CD14-positive monocyte (primary cell): ENCODE data around the gene SLU7. TPM values are rescaled to one million over a fixed set of nuclear protein-coding genes. Genes with fewer than 3 reads are reported as not detected.

Experiments
- DNase-seq, 3 donors: peaks; one replicate each; pipeline ENCODE4 v3.0.0-alpha.2; 2011 to 2022
- H2AFZ ChIP-seq: 2 replicates; pipeline ENCODE4 v1.6.0; 2012; ENCODE audit warnings: mild to moderate bottlenecking, low read depth, low read length, inconsistent platforms; ENCODE audit not compliant: insufficient read depth, poor library complexity, severe bottlenecking
- H3K27ac ChIP-seq, 2 donors: 1 replicate in 1 of 2; 2 replicates in 1 of 2; pipeline ENCODE4 v1.5.1; 2012 to 2013; ENCODE audit warnings: low read length in 2 of 2, control low read depth in 1 of 2, inconsistent platforms in 1 of 2, low read depth in 1 of 2, mild to moderate bottlenecking in 1 of 2
- H3K27me3 ChIP-seq, 2 donors: one replicate each; pipeline versions ENCODE4 v1.6.0 to v1.6.1; 2011 to 2013; ENCODE audit warnings: low read length in 2 of 2; ENCODE audit not compliant: control insufficient read depth in 2 of 2, insufficient read depth in 2 of 2
- H3K36me3 ChIP-seq, 2 donors: replicated peaks in 1 of 2; 1 replicate in 1 of 2; 2 replicates in 1 of 2; pipeline versions ENCODE4 v1.5.1 to v1.6.1; 2012 to 2013; ENCODE audit warnings: low read length in 2 of 2, control low read depth in 1 of 2, inconsistent platforms in 1 of 2, mild to moderate bottlenecking in 1 of 2; ENCODE audit not compliant: insufficient read depth in 2 of 2, control insufficient read depth in 1 of 2
- H3K4me1 ChIP-seq, 2 donors: 1 replicate in 1 of 2; 2 replicates in 1 of 2; pipeline versions ENCODE4 v1.5.1 to v1.6.1; 2012 to 2013; ENCODE audit warnings: low read length in 2 of 2, control low read depth in 1 of 2, inconsistent platforms in 1 of 2, mild to moderate bottlenecking in 1 of 2, moderate library complexity in 1 of 2; ENCODE audit not compliant: insufficient read depth in 2 of 2, control insufficient read depth in 1 of 2
- H3K4me2 ChIP-seq: replicated peaks from 2 replicates; pipeline ENCODE3; 2012; ENCODE audit warnings: low read length, moderate library complexity, mild to moderate bottlenecking; ENCODE audit not compliant: poor library complexity, severe bottlenecking; ENCODE audit errors: extremely low read depth
- H3K4me3 ChIP-seq, 3 experiments: fragments of 200-600 bp in 1 of 3; sonication (generic) in 1 of 3; replicated peaks in 1 of 3; 1 replicate in 2 of 3; 2 replicates in 1 of 3; pipeline ENCODE4 v1.5.1; 2011 to 2013; ENCODE audit warnings: low read length in 3 of 3, mild to moderate bottlenecking in 3 of 3, control low read depth in 2 of 3, low read depth in 2 of 3, inconsistent platforms in 1 of 3, moderate library complexity in 1 of 3
- H3K79me2 ChIP-seq: 2 replicates; pipeline ENCODE4 v1.6.0; 2012; ENCODE audit warnings: mild to moderate bottlenecking, control low read depth, inconsistent platforms, low read length, moderate library complexity; ENCODE audit not compliant: insufficient read depth
- H3K9ac ChIP-seq: 2 replicates; pipeline ENCODE4 v1.6.0; 2017; ENCODE audit warnings: low read length, mild to moderate bottlenecking; ENCODE audit not compliant: insufficient read depth, poor library complexity, severe bottlenecking
- H3K9me3 ChIP-seq, 2 donors: replicated peaks in 1 of 2; 1 replicate in 1 of 2; 2 replicates in 1 of 2; pipeline versions ENCODE4 v1.5.1 to v1.6.1; 2012 to 2013; ENCODE audit warnings: low read length in 2 of 2, control low read depth in 1 of 2; ENCODE audit not compliant: control insufficient read depth in 1 of 2, insufficient read depth in 1 of 2
- H4K20me1 ChIP-seq: 2 replicates; pipeline ENCODE4 v1.6.0; 2012; ENCODE audit warnings: mild to moderate bottlenecking, low read length, control low read depth, moderate library complexity; ENCODE audit not compliant: insufficient read depth
- H3K27ac Mint-ChIP-seq, 7 donors: one replicate each; pipeline ENCODE4 v1.8.0; 2020; ENCODE audit warnings: mild to moderate bottlenecking in 7 of 7, mixed read lengths in 7 of 7, moderate library complexity in 6 of 7, inconsistent platforms in 2 of 7
- H3K27me3 Mint-ChIP-seq, 3 donors: one replicate each; pipeline ENCODE4 v1.8.0; 2021 to 2022; ENCODE audit warnings: low read depth in 3 of 3, mild to moderate bottlenecking in 3 of 3, mixed read lengths in 3 of 3, moderate library complexity in 3 of 3, inconsistent platforms in 1 of 3
- H3K36me3 Mint-ChIP-seq, 2 donors: one replicate each; pipeline ENCODE4 v1.8.0; 2020; ENCODE audit warnings: mixed read lengths in 2 of 2, inconsistent platforms in 1 of 2, mild to moderate bottlenecking in 1 of 2
- H3K4me1 Mint-ChIP-seq: one replicate; pipeline ENCODE4 v1.8.0; 2020; ENCODE audit warnings: mild to moderate bottlenecking, mixed read lengths
- H3K4me3 Mint-ChIP-seq, 2 donors: one replicate each; pipeline ENCODE4 v1.8.0; 2020; ENCODE audit warnings: mild to moderate bottlenecking in 2 of 2, mixed read lengths in 2 of 2, moderate library complexity in 1 of 2
- H3K9me3 Mint-ChIP-seq, 7 donors: one replicate each; pipeline ENCODE4 v1.8.0; 2020 to 2022; ENCODE audit warnings: mixed read lengths in 7 of 7, mild to moderate bottlenecking in 6 of 7, moderate library complexity in 6 of 7, inconsistent platforms in 2 of 7
- WGBS: methylation state at CpG from one replicate; pipeline ENCODE4 v1.1.5; 2013; ENCODE audit warnings: missing lambda C conversion rate; ENCODE audit not compliant: insufficient coverage; 5-methylcytosine and 5-hydroxymethylcytosine counted together
- intact Hi-C, 2 donors: fragments of 100-400 bp; cut with micrococcal nuclease; formaldehyde crosslinking; loops; one replicate each; pipeline versions ENCODE4 v1.15.0 to v1.15.1; 2023
- polyA plus RNA-seq, 3 donors: library from polyadenylated mRNA; depleted of rRNA in 1 of 3; unstranded in 2 of 3; stranded (reverse) in 1 of 3; fragments of 300-500 nt in 2 of 3; fragments of >200 nt in 1 of 3; fragmentation: Illumina TruSeq in 2 of 3; gene quantifications; 1 replicate in 2 of 3; 2 replicates in 1 of 3; pipeline ENCODE4 v1.2.3, GENCODE V29; 2012 to 2021
- TF ChIP-seq, protein P1 (sequence below): fragments of 200-600 bp; IDR thresholded peaks from one replicate; pipeline ENCODE4 v1.8.0; 2022; ENCODE audit warnings: antibody characterized with exemption, mild to moderate bottlenecking

The SLU7 gene
- polyA plus RNA-seq, 3 donors = 38.4 to 61.6 (median 42.3) TPM

DNA sequence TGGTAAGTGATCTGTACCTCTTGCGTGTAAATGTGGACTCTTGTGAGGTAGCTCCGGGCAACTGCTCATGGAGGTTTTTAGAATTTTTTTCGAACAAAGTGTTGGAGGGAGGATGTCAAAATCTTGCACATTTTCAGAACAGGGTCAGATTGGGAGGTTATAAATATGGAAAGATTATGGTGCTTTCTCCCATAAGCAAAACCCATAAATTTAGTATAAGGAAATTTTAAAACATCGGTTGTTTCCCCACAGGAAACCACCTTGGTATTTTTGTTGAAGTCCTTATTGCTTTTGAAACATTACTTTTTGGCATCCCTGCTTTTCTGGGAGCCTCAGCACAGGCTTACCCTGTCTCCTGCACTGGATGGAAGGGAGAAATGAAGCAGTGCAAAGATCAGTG lies 36.7 kb upstream of the SLU7 start:
- 20% methylated on average over 1 of the region's 4 CpGs for WGBS
- intact Hi-C loops = no loop called here
- peaks cover 0 to 2% (median 0%) of the 10 kb centered on the region in 7 donors for H3K9me3 Mint-ChIP-seq

DNA sequence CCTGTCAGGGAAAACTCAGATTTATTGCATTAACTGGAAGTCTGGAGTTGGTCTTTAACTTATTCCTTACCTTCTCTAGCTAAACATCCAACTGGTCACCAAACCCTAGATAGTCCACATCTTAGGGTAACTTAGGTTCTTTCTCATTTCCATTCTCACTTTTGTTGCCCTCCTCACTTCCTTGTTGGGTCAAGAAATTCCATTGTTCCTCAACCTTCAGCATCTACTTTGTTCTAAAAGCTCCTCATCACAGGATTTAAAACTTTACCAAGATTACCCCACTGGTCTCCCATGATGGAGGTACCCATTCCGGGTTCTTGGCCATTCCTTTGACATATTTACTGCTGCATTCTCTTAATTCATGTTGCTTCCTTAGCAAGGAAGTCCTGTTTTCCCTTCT lies 34.9 kb upstream of the SLU7 start:
- peak in 1 of 3 donors; percentile 26 for DNase-seq
- Histone ChIP-seq H3K27me3 (no peaks in the 10 kb centered on the region), H2AFZ (no peak overlapping the region), H3K4me1 (peaks cover 8 to 13% of the 10 kb centered on the region in 2 donors), H3K9me3 (no peaks in the 10 kb centered on the region), H3K79me2 (no peaks in the 10 kb centered on the region), H3K4me2 (no peak overlapping the region), H3K9ac (no peak overlapping the region), H3K36me3 (no peaks in the 10 kb centered on the region), H3K4me3 (no peak overlapping the region), H3K27ac (no peak overlapping the region), H4K20me1 (no peaks in the 10 kb centered on the region)
- H3K36me3 Mint-ChIP-seq = no peaks in the 10 kb centered on the region
- H3K4me1 Mint-ChIP-seq = peaks cover 14% of the 10 kb centered on the region
- no peak overlapping the region for H3K4me3 Mint-ChIP-seq
- intact Hi-C loops = no loop called here
- TF ChIP-seq, protein P1, sequence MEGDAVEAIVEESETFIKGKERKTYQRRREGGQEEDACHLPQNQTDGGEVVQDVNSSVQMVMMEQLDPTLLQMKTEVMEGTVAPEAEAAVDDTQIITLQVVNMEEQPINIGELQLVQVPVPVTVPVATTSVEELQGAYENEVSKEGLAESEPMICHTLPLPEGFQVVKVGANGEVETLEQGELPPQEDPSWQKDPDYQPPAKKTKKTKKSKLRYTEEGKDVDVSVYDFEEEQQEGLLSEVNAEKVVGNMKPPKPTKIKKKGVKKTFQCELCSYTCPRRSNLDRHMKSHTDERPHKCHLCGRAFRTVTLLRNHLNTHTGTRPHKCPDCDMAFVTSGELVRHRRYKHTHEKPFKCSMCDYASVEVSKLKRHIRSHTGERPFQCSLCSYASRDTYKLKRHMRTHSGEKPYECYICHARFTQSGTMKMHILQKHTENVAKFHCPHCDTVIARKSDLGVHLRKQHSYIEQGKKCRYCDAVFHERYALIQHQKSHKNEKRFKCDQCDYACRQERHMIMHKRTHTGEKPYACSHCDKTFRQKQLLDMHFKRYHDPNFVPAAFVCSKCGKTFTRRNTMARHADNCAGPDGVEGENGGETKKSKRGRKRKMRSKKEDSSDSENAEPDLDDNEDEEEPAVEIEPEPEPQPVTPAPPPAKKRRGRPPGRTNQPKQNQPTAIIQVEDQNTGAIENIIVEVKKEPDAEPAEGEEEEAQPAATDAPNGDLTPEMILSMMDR = no peak
- 8% methylated on average over 1 of the region's 1 CpG for WGBS
- H3K27ac Mint-ChIP-seq = no peak overlapping the region
- peaks cover 0 to 4% (median 0%) of the 10 kb centered on the region in 7 donors for H3K9me3 Mint-ChIP-seq
- H3K27me3 Mint-ChIP-seq = peaks cover 5 to 14% (median 6%) of the 10 kb centered on the region in 3 donors

More for the DNA sequence above, 36.7 kb upstream of the SLU7 start:
- no peaks in the 10 kb centered on the region for H3K9me3 ChIP-seq
- H3K79me2 ChIP-seq = no peaks in the 10 kb centered on the region
- DNase-seq = no peak
- H3K36me3 ChIP-seq = no peaks in the 10 kb centered on the region
- H3K4me2 ChIP-seq = no peak overlapping the region
- H3K9ac ChIP-seq = no peak overlapping the region
- peak overlapping the region in 1 of 2 donors; percentile 14 for H3K4me3 Mint-ChIP-seq
- H2AFZ ChIP-seq = no peak overlapping the region
- no peak overlapping the region for H3K27ac Mint-ChIP-seq
- H3K27ac ChIP-seq = no peak overlapping the region
- peaks cover 14% of the 10 kb centered on the region for H3K4me1 Mint-ChIP-seq
- TF ChIP-seq, protein P1 = no peak
- H3K27me3 Mint-ChIP-seq = peaks cover 5 to 13% (median 6%) of the 10 kb centered on the region in 3 donors
- H3K27me3 ChIP-seq = no peaks in the 10 kb centered on the region
- no peak overlapping the region for H3K4me3 ChIP-seq
- H3K36me3 Mint-ChIP-seq = no peaks in the 10 kb centered on the region
- no peaks in the 10 kb centered on the region for H4K20me1 ChIP-seq
- H3K4me1 ChIP-seq = peaks cover 8 to 13% of the 10 kb centered on the region in 2 donors
